HCT116 (cell line): ENCODE measurements around the gene PCIF1. TPM values are rescaled to one million over a fixed set of nuclear protein-coding genes. Genes with fewer than 3 reads are reported as not detected.

Experiments
- ATAC-seq: fragments of 200-7000 bp; cut with Tn5 transposase; 2 replicates; pipeline ENCODE4 v1.9.1; 2020; ENCODE audit warnings: mild to moderate bottlenecking, moderate library complexity
- BruUV-seq: library from RNA; stranded (reverse); fragments of 400-500 nt; replicated peaks from 2 replicates; lab custom pipeline; 2021; lab: Mats Ljungman, UMichigan
- CTCF ChIA-PET: fragments of 300-600 bp; sonication (Branson Sonifier 250); formaldehyde crosslinking; loops from one replicate; lab custom pipeline; 2021; ENCODE audit warnings: antibody characterized with exemption; lab: Charles Lee
- POLR2A ChIA-PET: fragments of 300-600, 350-600 bp; sonication (Branson Sonifier 250); formaldehyde crosslinking; loops from one replicate; lab custom pipeline; 2021; ENCODE audit warnings: antibody characterized with exemption; lab: Charles Lee
- RAD21 ChIA-PET, 2 experiments: fragments of 300-600 bp; sonication (Branson Sonifier 250); formaldehyde crosslinking; loops; one replicate each; lab custom pipeline; 2023; ENCODE audit warnings: low total read pairs in 2 of 2; ENCODE audit not compliant: uncharacterized antibody in 2 of 2, unreplicated experiment in 2 of 2, low non-redundant PET in 1 of 2; lab: Charles Lee
- DNase-seq: peaks from one replicate; pipeline ENCODE4 v3.0.0-alpha.2; 2010; ENCODE audit warnings: low read depth, low spot score
- H2AFZ ChIP-seq: fragments of 200-600 bp; shearing (Covaris generic), sonication (generic); 2 replicates; pipeline ENCODE4 v1.6.1; 2017; ENCODE audit warnings: low read depth, mixed run types, mixed read lengths, antibody characterized with exemption, low read length; ENCODE audit not compliant: poor library complexity, severe bottlenecking
- H3K27ac ChIP-seq: 2 replicates; pipeline ENCODE4 v1.5.1; 2012; ENCODE audit warnings: low read depth, low read length
- H3K27me3 ChIP-seq: fragments of 200-600 bp; sonication (generic); 2 replicates; pipeline ENCODE4 v1.6.1; 2016; ENCODE audit warnings: mixed run types, low read length, mixed read lengths; ENCODE audit not compliant: insufficient read depth
- H3K36me3 ChIP-seq, 2 experiments: fragments of 200-500 bp in 1 of 2; fragments of 200-600 bp in 1 of 2; sonication (Bioruptor generic) in 1 of 2; sonication (generic) in 1 of 2; 2 replicates each; pipeline versions ENCODE4 v1.5.1 to v1.6.1; 2014 to 2016; ENCODE audit warnings: low read length in 2 of 2, inconsistent platforms in 1 of 2, mixed read lengths in 1 of 2, mixed run types in 1 of 2; ENCODE audit not compliant: insufficient read depth in 2 of 2, control insufficient read depth in 1 of 2
- H3K4me1 ChIP-seq, 2 experiments: fragments of 200-600 bp in 1 of 2; sonication (generic) in 1 of 2; 2 replicates each; pipeline versions ENCODE4 v1.5.1 to v1.6.1; 2012 to 2017; ENCODE audit warnings: low read length in 2 of 2, inconsistent platforms in 1 of 2, mild to moderate bottlenecking in 1 of 2, mixed read lengths in 1 of 2, mixed run types in 1 of 2, moderate library complexity in 1 of 2; ENCODE audit not compliant: insufficient read depth in 2 of 2, control insufficient read depth in 1 of 2
- H3K4me2 ChIP-seq: fragments of 200-600 bp; sonication (generic); 2 replicates; pipeline ENCODE4 v1.6.1; 2017; ENCODE audit warnings: mixed run types, low read length, mixed read lengths
- H3K4me3 ChIP-seq, 2 experiments: fragments of 200-600 bp in 1 of 2; sonication (generic) in 1 of 2; replicated peaks in 1 of 2; 2 replicates each; pipeline ENCODE4 v1.5.1; 2011 to 2016; ENCODE audit warnings: low read length in 2 of 2, control low read depth in 1 of 2, low read depth in 1 of 2, mild to moderate bottlenecking in 1 of 2, mixed read lengths in 1 of 2, mixed run types in 1 of 2
- H3K79me2 ChIP-seq: fragments of 200-600 bp; sonication (generic); 2 replicates; pipeline ENCODE4 v1.6.1; 2017; ENCODE audit warnings: mild to moderate bottlenecking, mixed run types, low read length, moderate library complexity, mixed read lengths; ENCODE audit not compliant: insufficient read depth
- H3K9ac ChIP-seq: fragments of 200-600 bp; sonication (generic); 2 replicates; pipeline ENCODE4 v1.6.1; 2016; ENCODE audit warnings: low read length, mixed read lengths
- H3K9me2 ChIP-seq: fragments of 200-600 bp; sonication (generic), shearing (Covaris generic); 2 replicates; pipeline ENCODE4 v1.6.1; 2017; ENCODE audit warnings: mixed run types, mild to moderate bottlenecking, moderate library complexity; ENCODE audit not compliant: insufficient read depth
- H3K9me3 ChIP-seq, 2 experiments: fragments of 200-500 bp in 1 of 2; fragments of 200-600 bp in 1 of 2; sonication (Bioruptor generic) in 1 of 2; sonication (generic) in 1 of 2; 2 replicates each; pipeline ENCODE4 v1.6.1; 2014 to 2017; ENCODE audit warnings: low read length in 2 of 2, mixed read lengths in 2 of 2, inconsistent platforms in 1 of 2, low read depth in 1 of 2, mild to moderate bottlenecking in 1 of 2, mixed run types in 1 of 2, moderate library complexity in 1 of 2; ENCODE audit not compliant: control insufficient read depth in 1 of 2, insufficient read depth in 1 of 2
- H4K20me1 ChIP-seq: fragments of 200-600 bp; sonication (generic), shearing (Covaris generic); 2 replicates; pipeline ENCODE4 v1.6.1; 2017; ENCODE audit warnings: mixed run types, mild to moderate bottlenecking, moderate library complexity; ENCODE audit not compliant: insufficient read depth
- CBX3 ChIP-seq: IDR thresholded peaks from 2 replicates; pipeline ENCODE4 v1.6.1; 2012; ENCODE audit warnings: low read depth
- EGR1 ChIP-seq: IDR thresholded peaks from 2 replicates; pipeline ENCODE4 v1.6.1; 2012; ENCODE audit warnings: low read depth
- EZH2 ChIP-seq: fragments of 200-600 bp; sonication (generic); IDR thresholded peaks from 2 replicates; pipeline ENCODE4 v1.6.1; 2017; ENCODE audit warnings: antibody characterized with exemption, mixed run types
- FOSL1 ChIP-seq: IDR thresholded peaks from 2 replicates; pipeline ENCODE4 v1.6.1; 2012; ENCODE audit warnings: low read depth
- POLR2A ChIP-seq: IDR thresholded peaks from 2 replicates; pipeline ENCODE4 v1.7.0; 2011; ENCODE audit warnings: borderline replicate concordance; ENCODE audit not compliant: insufficient read depth, insufficient read length; ENCODE audit errors: extremely low read depth
- POLR2AphosphoS5 ChIP-seq: IDR thresholded peaks from 2 replicates; pipeline ENCODE4 v1.6.1; 2011; ENCODE audit warnings: mild to moderate bottlenecking, low read depth, low read length, moderate library complexity
- SRF ChIP-seq: IDR thresholded peaks from 2 replicates; pipeline ENCODE4 v1.6.1; 2012; ENCODE audit warnings: low read depth
- TCF7L2 ChIP-seq: IDR thresholded peaks from 2 replicates; pipeline ENCODE4 v1.7.0; 2011; ENCODE audit warnings: borderline replicate concordance, inconsistent platforms; ENCODE audit not compliant: insufficient read depth, insufficient read length; ENCODE audit errors: extremely low read depth
- YY1 ChIP-seq: IDR thresholded peaks from 2 replicates; pipeline ENCODE4 v1.6.1; 2011; ENCODE audit warnings: low read length, low read depth, moderate library complexity, mild to moderate bottlenecking; ENCODE audit not compliant: insufficient replicate concordance; ENCODE audit errors: extremely low read depth
- intact Hi-C: fragments of 100-400 bp; cut with micrococcal nuclease; formaldehyde crosslinking; loops from 2 replicates; pipeline ENCODE4 v1.10.0; 2022
- total RNA-seq: library from RNA; stranded (reverse); gene quantifications from one replicate; pipeline ENCODE4 v1.2.1, GENCODE V29; 2021; ENCODE audit not compliant: unreplicated experiment
- TF ChIP-seq, protein P1 (sequence below): IDR thresholded peaks from 2 replicates; pipeline ENCODE4 v1.6.1; 2012
- TF ChIP-seq, protein P2 (sequence below), 3 experiments: fragments of 200-600 bp in 1 of 3; sonication (generic) in 1 of 3; IDR thresholded peaks in 2 of 3; conservative IDR thresholded peaks in 1 of 3; 2 replicates each; pipeline ENCODE4 v1.5.1; 2012 to 2017; ENCODE audit warnings: low read depth in 2 of 3, low read length in 2 of 3, antibody characterized with exemption in 1 of 3, borderline replicate concordance in 1 of 3, control low read depth in 1 of 3, mild to moderate bottlenecking in 1 of 3, mixed read lengths in 1 of 3, mixed run types in 1 of 3, moderate library complexity in 1 of 3; ENCODE audit not compliant: insufficient read depth in 1 of 3
- TF ChIP-seq, protein P3 (sequence below): IDR thresholded peaks from 2 replicates; pipeline ENCODE4 v1.6.1; 2011; ENCODE audit warnings: mild to moderate bottlenecking, low read length, moderate library complexity; ENCODE audit not compliant: insufficient replicate concordance; ENCODE audit errors: extremely low read depth

PCIF1 gene
- total RNA-seq, 1 experiment from 2014 or later, result 31.8 TPM

DNA sequence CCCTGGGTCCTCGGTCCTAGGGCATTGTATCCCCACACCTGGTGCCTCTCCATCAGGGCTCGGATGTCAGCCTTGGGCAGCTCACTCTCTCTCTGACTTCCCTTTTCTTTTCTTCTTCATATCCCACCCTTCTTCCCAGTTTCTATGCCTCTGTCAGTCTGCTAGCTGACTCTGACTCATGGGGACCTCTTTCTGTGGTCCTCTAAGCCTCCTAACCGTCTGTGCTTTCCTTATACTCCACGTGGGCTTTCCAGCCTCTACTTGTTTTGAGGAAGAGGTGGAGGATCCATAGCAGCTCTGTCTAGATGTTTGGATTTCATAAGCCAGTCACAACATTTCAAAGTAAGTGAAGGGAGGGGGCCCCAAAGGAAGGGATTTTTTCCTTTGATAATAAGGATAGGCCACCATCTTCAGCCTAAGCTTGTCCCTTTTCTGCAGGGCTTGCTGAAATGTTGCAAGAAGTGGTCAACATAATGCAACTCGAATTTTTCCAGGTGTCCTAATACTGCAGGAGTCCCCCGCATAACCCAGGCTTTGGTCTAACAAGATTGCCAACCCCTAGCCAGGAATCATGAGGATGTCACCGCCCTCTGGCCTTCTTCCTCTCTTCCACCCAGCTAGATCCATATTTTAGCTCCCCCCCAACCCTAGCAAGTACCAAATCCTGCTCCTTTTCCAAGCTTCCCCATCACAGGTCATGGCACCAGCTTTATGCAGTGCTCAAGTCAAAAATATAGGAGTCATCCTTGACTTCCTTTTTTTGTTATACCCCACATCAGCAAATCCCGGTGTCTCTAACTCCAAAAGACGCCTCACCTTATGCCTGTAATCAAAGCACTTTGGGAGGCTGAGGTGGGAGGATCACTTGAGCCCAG is 13.8 kb upstream of the PCIF1 start:
- intact Hi-C loops, result no loop called here
- Histone ChIP-seq H3K27ac (no peak overlapping the region), H4K20me1 (no peaks in the 10 kb centered on the region), H2AFZ (no peak overlapping the region), H3K4me3 (no peak overlapping the region), H3K4me2 (no peak overlapping the region), H3K27me3 (no peaks in the 10 kb centered on the region), H3K4me1 (no peaks in the 10 kb centered on the region), H3K9me3 (no peaks in the 10 kb centered on the region), H3K9ac (no peak overlapping the region), H3K79me2 (no peaks in the 10 kb centered on the region), H3K9me2 (no peaks in the 10 kb centered on the region), H3K36me3 (no peaks in the 10 kb centered on the region)
- ChIA-PET CTCF (no interaction called here), RAD21 (no interaction called here), POLR2A (interaction anchor here (0.6 to 3.2 kb wide), 2 partner anchors 14 to 49 kb away, joined by 3 to 12 read pairs; partner anchors contain the start of gene PCIF1)
- no peak for DNase-seq
- ATAC-seq, result no peak
- TF ChIP-seq YY1, result no peak
- TF ChIP-seq, protein P1, sequence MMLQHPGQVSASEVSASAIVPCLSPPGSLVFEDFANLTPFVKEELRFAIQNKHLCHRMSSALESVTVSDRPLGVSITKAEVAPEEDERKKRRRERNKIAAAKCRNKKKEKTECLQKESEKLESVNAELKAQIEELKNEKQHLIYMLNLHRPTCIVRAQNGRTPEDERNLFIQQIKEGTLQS, result no peak
- no peak for TF ChIP-seq POLR2A
- no peak for TF ChIP-seq POLR2AphosphoS5
- TF ChIP-seq CBX3, result no peak
- no peak for TF ChIP-seq EZH2
- TF ChIP-seq SRF, result no peak
- TF ChIP-seq TCF7L2, result no peak
- TF ChIP-seq FOSL1, result no peak
- no peak for TF ChIP-seq EGR1
- TF ChIP-seq, protein P2, sequence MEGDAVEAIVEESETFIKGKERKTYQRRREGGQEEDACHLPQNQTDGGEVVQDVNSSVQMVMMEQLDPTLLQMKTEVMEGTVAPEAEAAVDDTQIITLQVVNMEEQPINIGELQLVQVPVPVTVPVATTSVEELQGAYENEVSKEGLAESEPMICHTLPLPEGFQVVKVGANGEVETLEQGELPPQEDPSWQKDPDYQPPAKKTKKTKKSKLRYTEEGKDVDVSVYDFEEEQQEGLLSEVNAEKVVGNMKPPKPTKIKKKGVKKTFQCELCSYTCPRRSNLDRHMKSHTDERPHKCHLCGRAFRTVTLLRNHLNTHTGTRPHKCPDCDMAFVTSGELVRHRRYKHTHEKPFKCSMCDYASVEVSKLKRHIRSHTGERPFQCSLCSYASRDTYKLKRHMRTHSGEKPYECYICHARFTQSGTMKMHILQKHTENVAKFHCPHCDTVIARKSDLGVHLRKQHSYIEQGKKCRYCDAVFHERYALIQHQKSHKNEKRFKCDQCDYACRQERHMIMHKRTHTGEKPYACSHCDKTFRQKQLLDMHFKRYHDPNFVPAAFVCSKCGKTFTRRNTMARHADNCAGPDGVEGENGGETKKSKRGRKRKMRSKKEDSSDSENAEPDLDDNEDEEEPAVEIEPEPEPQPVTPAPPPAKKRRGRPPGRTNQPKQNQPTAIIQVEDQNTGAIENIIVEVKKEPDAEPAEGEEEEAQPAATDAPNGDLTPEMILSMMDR (IDR thresholded peaks at IDR 0.05 in 2 of 3, conservative IDR thresholded peaks at IDR 0.05 in 1 of 3; ENCODE audit: borderline replicate concordance in 1 of 3, insufficient read depth in 1 of 3, low read depth in 2 of 3, low read length in 2 of 3), result no peak
- TF ChIP-seq, protein P3, sequence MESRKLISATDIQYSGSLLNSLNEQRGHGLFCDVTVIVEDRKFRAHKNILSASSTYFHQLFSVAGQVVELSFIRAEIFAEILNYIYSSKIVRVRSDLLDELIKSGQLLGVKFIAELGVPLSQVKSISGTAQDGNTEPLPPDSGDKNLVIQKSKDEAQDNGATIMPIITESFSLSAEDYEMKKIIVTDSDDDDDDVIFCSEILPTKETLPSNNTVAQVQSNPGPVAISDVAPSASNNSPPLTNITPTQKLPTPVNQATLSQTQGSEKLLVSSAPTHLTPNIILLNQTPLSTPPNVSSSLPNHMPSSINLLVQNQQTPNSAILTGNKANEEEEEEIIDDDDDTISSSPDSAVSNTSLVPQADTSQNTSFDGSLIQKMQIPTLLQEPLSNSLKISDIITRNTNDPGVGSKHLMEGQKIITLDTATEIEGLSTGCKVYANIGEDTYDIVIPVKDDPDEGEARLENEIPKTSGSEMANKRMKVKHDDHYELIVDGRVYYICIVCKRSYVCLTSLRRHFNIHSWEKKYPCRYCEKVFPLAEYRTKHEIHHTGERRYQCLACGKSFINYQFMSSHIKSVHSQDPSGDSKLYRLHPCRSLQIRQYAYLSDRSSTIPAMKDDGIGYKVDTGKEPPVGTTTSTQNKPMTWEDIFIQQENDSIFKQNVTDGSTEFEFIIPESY, result no peak
- no TSS peak for BruUV-seq
